MM.1S (cell line): ENCODE data around the gene GPR142.

Source experiments
- DNase-seq: peaks from one replicate; pipeline ENCODE4 v3.0.0-alpha.2; 2015
- H2AFZ ChIP-seq: fragments of 300-600 bp; sonication (generic); 2 replicates; pipeline ENCODE4 v1.6.0; 2016; ENCODE audit warnings: antibody characterized with exemption, low read length
- H3F3A ChIP-seq: fragments of 300-600 bp; sonication (generic); 2 replicates; pipeline ENCODE4 v1.6.1; 2016; ENCODE audit warnings: mild to moderate bottlenecking, antibody characterized with exemption, low read length, moderate library complexity, mixed read lengths; ENCODE audit not compliant: insufficient read depth
- H3K27ac ChIP-seq: fragments of 300-600 bp; sonication (generic); 2 replicates; pipeline ENCODE4 v1.5.1; 2016; ENCODE audit warnings: mild to moderate bottlenecking, low read length
- H3K27me3 ChIP-seq: fragments of 300-600 bp; sonication (generic); replicated peaks from 2 replicates; pipeline ENCODE4 v1.6.0; 2016; ENCODE audit warnings: low read length; ENCODE audit not compliant: insufficient read depth
- H3K36me3 ChIP-seq: fragments of 300-600 bp; sonication (generic); replicated peaks from 2 replicates; pipeline ENCODE4 v1.6.1; 2016; ENCODE audit warnings: mild to moderate bottlenecking, low read length, mixed read lengths; ENCODE audit not compliant: insufficient read depth
- H3K4me1 ChIP-seq: fragments of 300-600 bp; sonication (generic); 2 replicates; pipeline ENCODE4 v1.6.1; 2016; ENCODE audit warnings: low read length, mixed read lengths
- H3K4me2 ChIP-seq: fragments of 300-600 bp; sonication (generic); 2 replicates; pipeline ENCODE4 v1.6.0; 2016; ENCODE audit warnings: low read depth, low read length
- H3K4me3 ChIP-seq: fragments of 300-600 bp; sonication (generic); 2 replicates; pipeline ENCODE4 v1.5.1; 2016; ENCODE audit warnings: low read length, mixed read lengths
- H3K79me2 ChIP-seq: fragments of 300-600 bp; sonication (generic); 2 replicates; pipeline ENCODE4 v1.6.1; 2016; ENCODE audit warnings: mixed run types, low read length, mixed read lengths
- H3K9ac ChIP-seq: fragments of 300-600 bp; sonication (generic); 2 replicates; pipeline ENCODE4 v1.6.1; 2016; ENCODE audit warnings: low read length, mixed read lengths
- H3K9me2 ChIP-seq: fragments of 300-600 bp; sonication (generic); replicated peaks from 2 replicates; pipeline ENCODE4 v1.6.1; 2016; ENCODE audit warnings: mild to moderate bottlenecking, low read length, mixed read lengths; ENCODE audit not compliant: insufficient read depth
- H3K9me3 ChIP-seq: fragments of 300-600 bp; sonication (generic); replicated peaks from 2 replicates; pipeline ENCODE4 v1.6.1; 2016; ENCODE audit warnings: mild to moderate bottlenecking, low read length, mixed read lengths; ENCODE audit not compliant: insufficient read depth
- H4K20me1 ChIP-seq: fragments of 300-600 bp; sonication (generic); 2 replicates; pipeline ENCODE4 v1.6.1; 2016; ENCODE audit warnings: mild to moderate bottlenecking, low read length, moderate library complexity, mixed read lengths; ENCODE audit not compliant: insufficient read depth
- EZH2 ChIP-seq: fragments of 300-600 bp; sonication (generic); optimal IDR thresholded peaks from 2 replicates; pipeline ENCODE3; 2017; ENCODE audit warnings: low read depth, mild to moderate bottlenecking, antibody characterized with exemption, low read length, mixed read lengths
- EZH2phosphoT487 ChIP-seq: fragments of 300-600 bp; sonication (generic); IDR thresholded peaks from 2 replicates; pipeline ENCODE4 v1.6.1; 2018; ENCODE audit warnings: antibody characterized with exemption, low read length
- TF ChIP-seq, protein P1 (sequence below): fragments of 300-600 bp; sonication (generic); IDR thresholded peaks from 2 replicates; pipeline ENCODE4 v1.5.1; 2016; ENCODE audit warnings: antibody characterized with exemption, low read length, mixed read lengths

GPR142 gene

DNA sequence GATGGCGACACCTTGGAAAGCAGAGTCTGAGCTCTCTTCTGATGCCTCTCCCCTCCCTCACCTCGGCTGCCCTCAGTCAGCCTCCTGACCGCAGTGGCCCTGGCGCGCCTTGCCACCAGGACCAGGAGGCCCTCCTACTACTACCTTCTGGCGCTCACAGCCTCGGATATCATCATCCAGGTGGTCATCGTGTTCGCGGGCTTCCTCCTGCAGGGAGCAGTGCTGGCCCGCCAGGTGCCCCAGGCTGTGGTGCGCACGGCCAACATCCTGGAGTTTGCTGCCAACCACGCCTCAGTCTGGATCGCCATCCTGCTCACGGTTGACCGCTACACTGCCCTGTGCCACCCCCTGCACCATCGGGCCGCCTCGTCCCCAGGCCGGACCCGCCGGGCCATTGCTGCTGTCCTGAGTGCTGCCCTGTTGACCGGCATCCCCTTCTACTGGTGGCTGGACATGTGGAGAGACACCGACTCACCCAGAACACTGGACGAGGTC is 4.4 kb downstream of the GPR142 start:
- no peak for DNase-seq
- Histone ChIP-seq H3K4me1 (no peaks in the 10 kb centered on the region), H3K4me3 (no peak overlapping the region), H4K20me1 (no peaks in the 10 kb centered on the region), H3K27ac (no peak overlapping the region), H3K9ac (no peak overlapping the region), H3K4me2 (no peak overlapping the region), H3K27me3 (peaks cover 87% of the 10 kb centered on the region), H2AFZ (no peak overlapping the region), H3K9me2 (no peaks in the 10 kb centered on the region), H3K79me2 (no peaks in the 10 kb centered on the region), H3K36me3 (no peaks in the 10 kb centered on the region), H3F3A (no peaks in the 10 kb centered on the region), H3K9me3 (no peaks in the 10 kb centered on the region)
- TF ChIP-seq EZH2 (no peak), EZH2phosphoT487 (no peak)

DNA sequence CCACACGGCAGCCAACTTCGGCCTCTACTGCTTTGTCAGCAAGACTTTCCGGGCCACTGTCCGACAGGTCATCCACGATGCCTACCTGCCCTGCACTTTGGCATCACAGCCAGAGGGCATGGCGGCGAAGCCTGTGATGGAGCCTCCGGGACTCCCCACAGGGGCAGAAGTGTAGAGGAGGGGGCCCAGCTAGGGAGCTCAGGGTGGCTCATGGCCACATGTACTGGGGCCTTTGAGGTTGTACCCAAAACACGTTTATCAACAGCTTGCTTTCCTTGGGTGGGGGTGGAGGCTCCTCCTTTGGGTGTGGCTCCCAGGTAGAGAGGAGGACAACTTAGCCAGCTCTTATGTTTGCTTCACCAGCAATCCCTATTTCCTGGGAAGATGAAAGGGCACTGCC is 5.1 kb downstream of the GPR142 start:
- no peaks in the 10 kb centered on the region for H3K79me2 ChIP-seq
- no peaks in the 10 kb centered on the region for H3K4me1 ChIP-seq
- H4K20me1 ChIP-seq: no peaks in the 10 kb centered on the region
- TF ChIP-seq, protein P1, sequence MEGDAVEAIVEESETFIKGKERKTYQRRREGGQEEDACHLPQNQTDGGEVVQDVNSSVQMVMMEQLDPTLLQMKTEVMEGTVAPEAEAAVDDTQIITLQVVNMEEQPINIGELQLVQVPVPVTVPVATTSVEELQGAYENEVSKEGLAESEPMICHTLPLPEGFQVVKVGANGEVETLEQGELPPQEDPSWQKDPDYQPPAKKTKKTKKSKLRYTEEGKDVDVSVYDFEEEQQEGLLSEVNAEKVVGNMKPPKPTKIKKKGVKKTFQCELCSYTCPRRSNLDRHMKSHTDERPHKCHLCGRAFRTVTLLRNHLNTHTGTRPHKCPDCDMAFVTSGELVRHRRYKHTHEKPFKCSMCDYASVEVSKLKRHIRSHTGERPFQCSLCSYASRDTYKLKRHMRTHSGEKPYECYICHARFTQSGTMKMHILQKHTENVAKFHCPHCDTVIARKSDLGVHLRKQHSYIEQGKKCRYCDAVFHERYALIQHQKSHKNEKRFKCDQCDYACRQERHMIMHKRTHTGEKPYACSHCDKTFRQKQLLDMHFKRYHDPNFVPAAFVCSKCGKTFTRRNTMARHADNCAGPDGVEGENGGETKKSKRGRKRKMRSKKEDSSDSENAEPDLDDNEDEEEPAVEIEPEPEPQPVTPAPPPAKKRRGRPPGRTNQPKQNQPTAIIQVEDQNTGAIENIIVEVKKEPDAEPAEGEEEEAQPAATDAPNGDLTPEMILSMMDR: no peak
- TF ChIP-seq EZH2phosphoT487 (no peak), EZH2 (no peak)
- H3F3A ChIP-seq: no peaks in the 10 kb centered on the region
- no peak overlapping the region for H3K9ac ChIP-seq
- H3K9me2 ChIP-seq: no peaks in the 10 kb centered on the region
- H3K9me3 ChIP-seq: no peaks in the 10 kb centered on the region
- no peaks in the 10 kb centered on the region for H3K36me3 ChIP-seq
- no peak for DNase-seq
- H3K27me3 ChIP-seq: peaks cover 90% of the 10 kb centered on the region
- no peak overlapping the region for H2AFZ ChIP-seq
- H3K4me2 ChIP-seq: no peak overlapping the region
- no peak overlapping the region for H3K4me3 ChIP-seq
- no peak overlapping the region for H3K27ac ChIP-seq

DNA sequence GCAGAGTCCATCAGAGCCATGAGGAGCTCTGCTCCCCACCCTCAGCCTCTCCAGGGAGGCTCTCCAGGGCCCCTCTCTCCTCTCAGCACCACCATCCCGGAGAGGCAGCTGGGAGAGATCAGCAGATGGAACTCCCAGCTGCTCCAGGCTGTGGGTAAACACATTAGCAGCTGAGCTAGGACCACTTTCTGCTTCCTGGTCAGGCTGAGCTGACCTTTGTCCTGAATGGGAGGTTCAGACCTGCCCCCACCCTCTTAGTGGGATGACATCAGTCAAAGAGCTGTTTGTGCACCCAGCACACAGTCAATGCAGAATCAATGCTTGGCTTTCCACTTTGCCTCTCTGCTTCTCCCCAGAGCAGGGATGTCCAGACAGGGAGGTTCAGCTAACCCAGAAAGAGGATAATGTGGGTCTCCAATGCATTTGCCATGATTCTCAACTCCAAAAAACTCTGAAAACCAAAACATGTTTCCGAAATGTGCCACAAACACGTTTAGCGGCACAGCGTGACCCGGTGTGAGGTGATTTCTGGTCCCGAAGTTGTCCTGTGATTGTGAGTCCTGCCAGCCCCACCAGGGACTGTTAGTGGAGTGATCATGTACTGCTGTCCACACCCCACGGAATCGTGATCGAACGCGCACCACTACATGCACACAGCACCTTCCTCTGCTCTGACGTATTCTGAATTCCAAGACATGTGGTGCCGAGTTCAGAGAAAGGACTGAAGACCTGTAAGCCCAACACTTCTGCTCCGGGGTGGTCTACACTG is 6.7 kb downstream of the GPR142 start:
- Histone ChIP-seq H3K27ac (no peak overlapping the region), H3K36me3 (no peaks in the 10 kb centered on the region), H3K27me3 (peaks cover 96% of the 10 kb centered on the region), H3K9me2 (no peaks in the 10 kb centered on the region), H3K9me3 (no peaks in the 10 kb centered on the region), H3K4me2 (no peak overlapping the region), H3F3A (no peaks in the 10 kb centered on the region), H2AFZ (no peak overlapping the region), H3K79me2 (no peaks in the 10 kb centered on the region), H3K9ac (no peak overlapping the region), H3K4me1 (no peaks in the 10 kb centered on the region), H3K4me3 (no peak overlapping the region), H4K20me1 (no peaks in the 10 kb centered on the region)
- no peak for DNase-seq
- TF ChIP-seq EZH2 (no peak), EZH2phosphoT487 (no peak)
- TF ChIP-seq, protein P1: no peak

DNA sequence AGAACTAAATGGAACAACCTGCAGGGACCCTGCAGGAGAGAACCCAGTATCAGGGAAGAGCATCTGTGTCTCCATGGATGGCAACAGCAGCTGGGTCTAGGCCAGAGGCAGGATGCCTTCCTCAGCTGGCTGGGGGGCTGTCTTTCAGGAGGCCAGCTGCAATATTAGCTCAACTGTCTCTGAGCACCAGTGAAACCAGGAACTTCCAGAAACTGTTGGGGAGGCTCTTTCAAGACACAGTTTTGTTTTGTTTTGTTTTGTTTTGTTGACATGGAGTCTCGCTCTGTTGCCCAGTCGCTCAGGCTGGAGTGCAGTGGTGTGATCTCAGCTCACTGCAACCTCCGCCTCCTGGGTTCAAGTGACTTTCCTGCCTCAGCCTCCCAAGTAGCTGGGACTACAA is 7.6 kb downstream of the GPR142 start:
- Histone ChIP-seq H3K9ac (no peak overlapping the region), H2AFZ (no peak overlapping the region)

More for the DNA sequence above, 7.6 kb downstream of the GPR142 start:
- no peak overlapping the region for H3K4me3 ChIP-seq
- TF ChIP-seq EZH2: no peak
- no peak for TF ChIP-seq EZH2phosphoT487
- TF ChIP-seq, protein P1: no peak
- no peaks in the 10 kb centered on the region for H4K20me1 ChIP-seq
- no peaks in the 10 kb centered on the region for H3K4me1 ChIP-seq
- H3K9me3 ChIP-seq: no peaks in the 10 kb centered on the region
- no peak for DNase-seq
- H3K27ac ChIP-seq: no peak overlapping the region
- H3F3A ChIP-seq: no peaks in the 10 kb centered on the region
- H3K27me3 ChIP-seq: peaks cover 89% of the 10 kb centered on the region
- H3K4me2 ChIP-seq: no peak overlapping the region
- no peaks in the 10 kb centered on the region for H3K79me2 ChIP-seq
- no peaks in the 10 kb centered on the region for H3K36me3 ChIP-seq
- no peaks in the 10 kb centered on the region for H3K9me2 ChIP-seq
